IMR-90 (cell line): ENCODE data around the gene FERMT3. TPM values are rescaled to one million over a fixed set of nuclear protein-coding genes. Genes with fewer than 3 reads are reported as not detected.

Experiments used
- ATAC-seq: fragments of 200-7000 bp; cut with Tn5 transposase; 2 replicates; pipeline ENCODE4 v1.9.1; 2020; ENCODE audit warnings: low read depth, mild to moderate bottlenecking, moderate library complexity
- BruUV-seq: library from RNA; stranded (reverse); fragments of 400-500 nt; replicated peaks from 2 replicates; lab custom pipeline; 2021; lab: Mats Ljungman, UMichigan
- CTCF ChIA-PET: fragments of 300-600 bp; formaldehyde crosslinking; extraction: SDS; loops from one replicate; lab custom pipeline; 2021; ENCODE audit warnings: antibody characterized with exemption; lab: Yijun Ruan, JAX
- POLR2A ChIA-PET: fragments of 300-600 bp; sonication (Branson Sonifier 250); formaldehyde crosslinking; loops from one replicate; lab custom pipeline; 2022; ENCODE audit warnings: antibody characterized with exemption; ENCODE audit not compliant: unreplicated experiment; lab: Charles Lee
- DNase-seq: peaks from one replicate; pipeline ENCODE4 v3.0.0; 2013
- H2AFZ ChIP-seq: replicated peaks from 2 replicates; pipeline ENCODE3; 2013; ENCODE audit warnings: low read length, mild to moderate bottlenecking; ENCODE audit not compliant: poor library complexity
- H2AK5ac ChIP-seq: 2 replicates; pipeline ENCODE4 v1.6.1; 2013; ENCODE audit warnings: low read depth, low read length, inconsistent platforms
- H2AK9ac ChIP-seq: replicated peaks from 2 replicates; pipeline ENCODE3; 2013; ENCODE audit warnings: mild to moderate bottlenecking, low read depth, low read length, moderate library complexity; ENCODE audit not compliant: poor library complexity
- H2BK120ac ChIP-seq: 2 replicates; pipeline ENCODE4 v1.6.1; 2013; ENCODE audit warnings: low read depth, low read length, inconsistent platforms
- H2BK15ac ChIP-seq: 3 replicates; pipeline ENCODE4 v1.6.1; 2013; ENCODE audit warnings: low read depth, low read length, inconsistent platforms
- H2BK20ac ChIP-seq: 2 replicates; pipeline ENCODE4 v1.6.1; 2013; ENCODE audit warnings: low read depth, mild to moderate bottlenecking, inconsistent platforms, low read length, moderate library complexity
- H2BK5ac ChIP-seq: 2 replicates; pipeline ENCODE4 v1.6.1; 2013; ENCODE audit warnings: mild to moderate bottlenecking, low read depth, low read length, inconsistent platforms; ENCODE audit not compliant: poor library complexity, severe bottlenecking
- H3K14ac ChIP-seq: replicated peaks from 2 replicates; pipeline ENCODE4 v1.6.1; 2013; ENCODE audit warnings: low read depth, low read length, inconsistent platforms
- H3K18ac ChIP-seq: 2 replicates; pipeline ENCODE4 v1.6.1; 2013; ENCODE audit warnings: low read depth, low read length, control low read depth
- H3K23ac ChIP-seq: 2 replicates; pipeline ENCODE4 v1.6.1; 2013; ENCODE audit warnings: low read depth, low read length, inconsistent platforms
- H3K27ac ChIP-seq: 2 replicates; pipeline ENCODE4 v1.5.1; 2013; ENCODE audit warnings: mild to moderate bottlenecking, control low read depth, low read length; ENCODE audit not compliant: insufficient read depth
- H3K27me3 ChIP-seq: 2 replicates; pipeline ENCODE4 v1.6.1; 2013; ENCODE audit warnings: low read length; ENCODE audit not compliant: control insufficient read depth, insufficient read depth
- H3K36me3 ChIP-seq: 2 replicates; pipeline ENCODE4 v1.6.1; 2013; ENCODE audit warnings: low read length, mixed read lengths; ENCODE audit not compliant: control insufficient read depth, insufficient read depth
- H3K4ac ChIP-seq: 2 replicates; pipeline ENCODE4 v1.6.1; 2013; ENCODE audit warnings: low read depth, low read length, inconsistent platforms
- H3K4me1 ChIP-seq: 2 replicates; pipeline ENCODE4 v1.6.1; 2013; ENCODE audit warnings: low read length, mixed read lengths; ENCODE audit not compliant: control insufficient read depth, insufficient read depth
- H3K4me2 ChIP-seq: 2 replicates; pipeline ENCODE4 v1.6.1; 2013; ENCODE audit warnings: low read depth, mild to moderate bottlenecking, control low read depth, low read length, moderate library complexity
- H3K4me3 ChIP-seq: 2 replicates; pipeline ENCODE4 v1.5.1; 2013; ENCODE audit warnings: low read depth, mild to moderate bottlenecking, control low read depth, low read length, moderate library complexity; ENCODE audit not compliant: insufficient read depth
- H3K56ac ChIP-seq: 2 replicates; pipeline ENCODE4 v1.6.1; 2013; ENCODE audit warnings: low read length, inconsistent platforms; ENCODE audit not compliant: insufficient read depth; ENCODE audit errors: extremely low read depth
- H3K79me1 ChIP-seq, 2 experiments: 2 replicates each; pipeline ENCODE4 v1.6.1; 2013; ENCODE audit warnings: low read length in 2 of 2, inconsistent platforms in 1 of 2, low read depth in 1 of 2
- H3K9ac ChIP-seq: 2 replicates; pipeline ENCODE4 v1.6.1; 2013; ENCODE audit warnings: low read depth, low read length, control low read depth
- H3K9me1 ChIP-seq: 2 replicates; pipeline ENCODE4 v1.6.1; 2013; ENCODE audit warnings: low read length, inconsistent platforms; ENCODE audit not compliant: insufficient read depth
- H3K9me3 ChIP-seq: 2 replicates; pipeline ENCODE4 v1.6.1; 2013; ENCODE audit warnings: low read length; ENCODE audit not compliant: control insufficient read depth, insufficient read depth
- H4K20me1 ChIP-seq: 2 replicates; pipeline ENCODE4 v1.6.1; 2013; ENCODE audit warnings: low read length, inconsistent platforms; ENCODE audit not compliant: insufficient read depth
- H4K5ac ChIP-seq: 2 replicates; pipeline ENCODE4 v1.6.1; 2013; ENCODE audit warnings: mild to moderate bottlenecking, low read depth, low read length, control low read depth
- H4K8ac ChIP-seq, 2 experiments: 2 replicates each; pipeline ENCODE4 v1.6.1; 2013; ENCODE audit warnings: low read depth in 2 of 2, low read length in 2 of 2, control low read depth in 1 of 2, inconsistent platforms in 1 of 2
- H4K91ac ChIP-seq: 2 replicates; pipeline ENCODE4 v1.6.1; 2013; ENCODE audit warnings: low read depth, low read length, inconsistent platforms; ENCODE audit not compliant: insufficient read depth
- CEBPB ChIP-seq: IDR thresholded peaks from 2 replicates; pipeline ENCODE4 v1.6.1; 2012; ENCODE audit warnings: low read depth, low read length, improper control_type of control experiment
- CHD1 ChIP-seq: IDR thresholded peaks from 2 replicates; pipeline ENCODE4 v1.6.1; 2012; ENCODE audit warnings: low read depth, low read length, improper control_type of control experiment
- FOS ChIP-seq: fragments of 150-350 bp; IDR thresholded peaks from 2 replicates; pipeline ENCODE4 v1.6.1; 2016; ENCODE audit warnings: low read depth, low read length
- MAFK ChIP-seq: IDR thresholded peaks from 2 replicates; pipeline ENCODE4 v1.6.1; 2012; ENCODE audit warnings: low read depth, low read length, improper control_type of control experiment
- NFE2L2 ChIP-seq: fragments of 150-350 bp; IDR thresholded peaks from 2 replicates; pipeline ENCODE4 v1.6.1; 2016; ENCODE audit warnings: low read depth, mild to moderate bottlenecking, low read length
- POLR2A ChIP-seq: IDR thresholded peaks from 2 replicates; pipeline ENCODE4 v1.6.1; 2012; ENCODE audit warnings: mild to moderate bottlenecking, low read depth, low read length
- SMC3 ChIP-seq: fragments of 150-350 bp; IDR thresholded peaks from 2 replicates; pipeline ENCODE4 v1.6.1; 2016; ENCODE audit warnings: low read depth, mild to moderate bottlenecking, antibody characterized with exemption, low read length, moderate library complexity
- whole genome bisulfite sequencing, 2 experiments: methylation state at CpG; one replicate each; pipeline versions ENCODE4 v1.1.5 to v1.1.7; 2013; ENCODE audit warnings: missing lambda C conversion rate in 2 of 2; ENCODE audit not compliant: insufficient read length in 1 of 2; ENCODE audit errors: extremely low coverage in 2 of 2; 5-methylcytosine and 5-hydroxymethylcytosine counted together
- dilution Hi-C: fragments of 300-500 bp; cut with HindIII; formaldehyde crosslinking; loops from one replicate; pipeline ENCODE4 v1.14.3; 2018; ENCODE audit warnings: low sequenced_read_pairs; ENCODE audit not compliant: unreplicated experiment
- in situ Hi-C: fragments of 300-500 bp; cut with MboI; formaldehyde crosslinking; loops from 3 replicates; pipeline ENCODE4 v1.14.3; 2019; ENCODE audit warnings: low sequenced_read_pairs, inconsistent platforms, mixed read lengths
- intact Hi-C: fragments of 100-400 bp; cut with micrococcal nuclease; formaldehyde crosslinking; loops from 2 replicates; pipeline ENCODE4 v1.10.0; 2022
- polyA plus RNA-seq, 3 experiments: library from polyadenylated mRNA; depleted of rRNA; stranded (reverse); fragments of >200 nt; gene quantifications; 2 replicates each; pipeline ENCODE4 v1.2.3, GENCODE V29; 2012; ENCODE audit warnings: low replicate concordance in 1 of 3
- total RNA-seq: library from RNA; depleted of rRNA; stranded (reverse); fragments of >200 nt; gene quantifications from 2 replicates; pipeline ENCODE4 v1.2.3, GENCODE V29; 2012
- TF ChIP-seq, protein P1 (sequence below): conservative IDR thresholded peaks from 2 replicates; pipeline ENCODE4 v1.5.1; 2012; ENCODE audit warnings: mild to moderate bottlenecking, low read depth, low read length, improper control_type of control experiment
- TF ChIP-seq, protein P2 (sequence below): fragments of 150-350 bp; IDR thresholded peaks from 2 replicates; pipeline ENCODE4 v1.6.1; 2017; ENCODE audit warnings: mild to moderate bottlenecking, antibody characterized with exemption, low read length, low read depth
- TF ChIP-seq, protein P3 (sequence below): fragments of 150-350 bp; IDR thresholded peaks from 2 replicates; pipeline ENCODE4 v1.6.1; 2016; ENCODE audit warnings: low read depth, mild to moderate bottlenecking, low read length, moderate library complexity, borderline replicate concordance

Gene FERMT3
- total and polyA plus RNA-seq, 2 of the 4 experiments (the other 2 are of a cell fraction) = 0.36 to 2.3 TPM

DNA sequence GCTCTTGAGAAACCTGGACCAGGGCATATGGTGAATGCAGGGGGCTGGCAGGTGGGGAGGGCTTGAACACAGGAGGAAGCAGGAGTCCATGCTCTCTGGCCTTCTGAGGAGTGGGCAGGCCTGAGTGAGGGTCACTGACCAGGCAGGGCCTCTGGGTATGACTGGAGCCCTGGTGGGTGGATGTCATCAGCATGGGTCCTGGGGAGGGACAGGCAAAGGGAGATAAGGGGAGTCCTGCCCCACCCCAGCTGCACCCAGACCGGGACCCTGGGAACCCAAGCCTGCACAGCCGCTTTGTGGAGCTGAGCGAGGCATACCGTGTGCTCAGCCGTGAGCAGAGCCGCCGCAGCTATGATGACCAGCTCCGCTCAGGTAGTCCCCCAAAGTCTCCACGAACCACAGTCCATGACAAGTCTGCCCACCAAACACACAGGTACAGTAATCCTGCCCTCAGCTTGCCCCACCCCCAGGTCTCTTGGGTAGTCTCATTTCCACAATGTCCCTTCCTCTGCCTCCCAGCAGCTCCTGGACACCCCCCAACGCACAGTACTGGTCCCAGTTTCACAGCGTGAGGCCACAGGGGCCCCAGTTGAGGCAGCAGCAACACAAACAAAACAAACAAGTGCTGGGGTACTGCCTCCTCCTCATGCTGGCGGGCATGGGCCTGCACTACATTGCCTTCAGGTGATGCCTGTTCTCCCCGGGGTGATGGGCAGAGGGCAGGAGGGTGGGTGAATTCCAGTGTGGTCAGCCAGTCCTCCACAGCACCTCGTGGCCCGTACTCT, 25.9 kb downstream of the FERMT3 start (continued):
- TF ChIP-seq, protein P1, sequence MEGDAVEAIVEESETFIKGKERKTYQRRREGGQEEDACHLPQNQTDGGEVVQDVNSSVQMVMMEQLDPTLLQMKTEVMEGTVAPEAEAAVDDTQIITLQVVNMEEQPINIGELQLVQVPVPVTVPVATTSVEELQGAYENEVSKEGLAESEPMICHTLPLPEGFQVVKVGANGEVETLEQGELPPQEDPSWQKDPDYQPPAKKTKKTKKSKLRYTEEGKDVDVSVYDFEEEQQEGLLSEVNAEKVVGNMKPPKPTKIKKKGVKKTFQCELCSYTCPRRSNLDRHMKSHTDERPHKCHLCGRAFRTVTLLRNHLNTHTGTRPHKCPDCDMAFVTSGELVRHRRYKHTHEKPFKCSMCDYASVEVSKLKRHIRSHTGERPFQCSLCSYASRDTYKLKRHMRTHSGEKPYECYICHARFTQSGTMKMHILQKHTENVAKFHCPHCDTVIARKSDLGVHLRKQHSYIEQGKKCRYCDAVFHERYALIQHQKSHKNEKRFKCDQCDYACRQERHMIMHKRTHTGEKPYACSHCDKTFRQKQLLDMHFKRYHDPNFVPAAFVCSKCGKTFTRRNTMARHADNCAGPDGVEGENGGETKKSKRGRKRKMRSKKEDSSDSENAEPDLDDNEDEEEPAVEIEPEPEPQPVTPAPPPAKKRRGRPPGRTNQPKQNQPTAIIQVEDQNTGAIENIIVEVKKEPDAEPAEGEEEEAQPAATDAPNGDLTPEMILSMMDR = no peak

DNA sequence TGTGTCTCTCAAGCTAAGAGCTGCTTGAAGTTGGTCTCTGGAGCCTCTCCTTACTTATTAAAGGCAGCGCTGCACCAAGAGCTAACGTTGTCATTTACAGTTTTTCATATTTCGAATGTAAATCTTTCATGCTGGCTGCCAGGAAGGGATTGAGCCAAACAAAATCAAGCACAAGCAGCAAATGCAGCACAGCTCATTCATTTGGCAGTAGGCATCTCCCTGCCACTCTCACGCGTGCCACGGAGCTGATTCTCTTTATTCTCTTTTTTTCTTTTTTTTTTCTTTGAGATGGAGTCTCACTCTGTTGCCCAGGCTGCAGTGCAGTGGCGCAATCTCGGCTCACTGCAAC, 26.4 kb downstream of the FERMT3 start:
- no peaks in the 10 kb centered on the region for H4K20me1 ChIP-seq
- in situ Hi-C loops (no loop called here), dilution Hi-C loops (no loop called here), intact Hi-C loops (no loop called here)
- no peak overlapping the region for H2BK5ac ChIP-seq
- no peak overlapping the region for H2BK20ac ChIP-seq
- no peak overlapping the region for H2BK120ac ChIP-seq
- DNase-seq (no peak), ATAC-seq (no peak)
- H3K14ac ChIP-seq = no peak overlapping the region
- H3K27ac ChIP-seq = no peak overlapping the region
- ChIA-PET CTCF (no interaction called here), POLR2A (no interaction called here)
- WGBS, 2 experiments = 96% methylated on average over 3 of the region's 8 CpGs; no CpG with 5 or more reads in 1 of the 2 experiments
- peaks cover 16 to 64% of the 10 kb centered on the region in 2 experiments for H3K79me1 ChIP-seq
- H3K4me3 ChIP-seq = no peak overlapping the region
- no peak overlapping the region for H4K5ac ChIP-seq
- H2AK9ac ChIP-seq = no peak overlapping the region
- H3K4me2 ChIP-seq = no peak overlapping the region
- H3K4me1 ChIP-seq = peaks cover 13% of the 10 kb centered on the region
- no peaks in the 10 kb centered on the region; the same call in 1 of the 2 replicates for H3K9me1 ChIP-seq
- no peak overlapping the region for H3K9ac ChIP-seq
- H4K91ac ChIP-seq = no peak overlapping the region
- peaks cover 8% of the 10 kb centered on the region for H3K36me3 ChIP-seq
- no peaks in the 10 kb centered on the region for H3K27me3 ChIP-seq
- no peak overlapping the region for H4K8ac ChIP-seq
- no peak overlapping the region for H3K23ac ChIP-seq
- no peak overlapping the region for H3K4ac ChIP-seq
- BruUV-seq = no TSS peak
- H3K18ac ChIP-seq = no peak overlapping the region
- no peak overlapping the region for H3K56ac ChIP-seq
- no peak overlapping the region for H2BK15ac ChIP-seq
- H3K9me3 ChIP-seq = no peaks in the 10 kb centered on the region
- H2AK5ac ChIP-seq = no peak overlapping the region
- no peak overlapping the region for H2AFZ ChIP-seq
- no peak for TF ChIP-seq MAFK
- TF ChIP-seq FOS = no peak
- no peak for TF ChIP-seq SMC3
- no peak for TF ChIP-seq CEBPB
- TF ChIP-seq, protein P2, sequence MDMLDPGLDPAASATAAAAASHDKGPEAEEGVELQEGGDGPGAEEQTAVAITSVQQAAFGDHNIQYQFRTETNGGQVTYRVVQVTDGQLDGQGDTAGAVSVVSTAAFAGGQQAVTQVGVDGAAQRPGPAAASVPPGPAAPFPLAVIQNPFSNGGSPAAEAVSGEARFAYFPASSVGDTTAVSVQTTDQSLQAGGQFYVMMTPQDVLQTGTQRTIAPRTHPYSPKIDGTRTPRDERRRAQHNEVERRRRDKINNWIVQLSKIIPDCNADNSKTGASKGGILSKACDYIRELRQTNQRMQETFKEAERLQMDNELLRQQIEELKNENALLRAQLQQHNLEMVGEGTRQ = no peak
- no peak for TF ChIP-seq POLR2A
- TF ChIP-seq NFE2L2 = no peak
- TF ChIP-seq, protein P3, sequence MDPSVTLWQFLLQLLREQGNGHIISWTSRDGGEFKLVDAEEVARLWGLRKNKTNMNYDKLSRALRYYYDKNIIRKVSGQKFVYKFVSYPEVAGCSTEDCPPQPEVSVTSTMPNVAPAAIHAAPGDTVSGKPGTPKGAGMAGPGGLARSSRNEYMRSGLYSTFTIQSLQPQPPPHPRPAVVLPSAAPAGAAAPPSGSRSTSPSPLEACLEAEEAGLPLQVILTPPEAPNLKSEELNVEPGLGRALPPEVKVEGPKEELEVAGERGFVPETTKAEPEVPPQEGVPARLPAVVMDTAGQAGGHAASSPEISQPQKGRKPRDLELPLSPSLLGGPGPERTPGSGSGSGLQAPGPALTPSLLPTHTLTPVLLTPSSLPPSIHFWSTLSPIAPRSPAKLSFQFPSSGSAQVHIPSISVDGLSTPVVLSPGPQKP = no peak
- TF ChIP-seq CHD1 = no peak
- TF ChIP-seq, protein P1 = no peak
